NT2/D1 (cell line): ENCODE measurements around the gene SEL1L3.

Experiments used
- SUZ12 ChIP-seq: IDR thresholded peaks from 2 replicates; pipeline ENCODE4 v1.6.1; 2011; ENCODE audit not compliant: insufficient read length, insufficient read depth; ENCODE audit errors: extremely low read depth
- YY1 ChIP-seq: IDR thresholded peaks from 2 replicates; pipeline ENCODE4 v1.6.1; 2011; ENCODE audit not compliant: insufficient read length, insufficient read depth
- ZNF274 ChIP-seq: IDR thresholded peaks from 2 replicates; pipeline ENCODE4 v1.6.1; 2011; ENCODE audit warnings: mild to moderate bottlenecking, low read depth, low read length

- no peak for TF ChIP-seq ZNF274
- TF ChIP-seq SUZ12 = no peak
- TF ChIP-seq YY1 = no peak
These were observed 2.8 kb upstream of the SEL1L3 start for GRCh38 chr4:25865586-25865985.
